HG02610 (cell line): Measurements from ENCODE around the gene CDYL.

Experiments
- ATAC-seq: cut with Tn5 transposase; IDR thresholded peaks from one replicate; pipeline ENCODE4 v1.9.1; 2021; ENCODE audit warnings: mild to moderate bottlenecking, moderate library complexity; ENCODE audit not compliant: unreplicated experiment

Gene CDYL

DNA sequence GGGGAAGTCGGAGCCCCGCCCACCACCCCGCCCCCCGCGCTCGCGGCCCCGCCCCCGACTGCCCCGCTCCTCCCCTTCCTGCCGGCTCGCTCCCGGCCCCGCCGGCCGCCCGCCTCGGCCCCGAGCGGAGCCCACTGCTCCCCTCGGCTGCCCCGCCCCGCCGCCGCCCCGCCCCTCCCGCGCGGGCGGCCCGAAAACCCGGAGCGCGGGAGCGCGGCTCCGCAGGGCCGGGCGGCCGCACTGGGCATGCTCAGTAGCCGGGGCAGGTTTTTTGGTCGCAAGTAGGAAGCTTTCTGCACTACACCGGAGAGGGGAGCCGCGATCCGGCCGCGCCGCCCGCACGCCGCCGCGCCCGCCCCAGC is at the start of gene CDYL:
TSS of gene CDYL (plus strand) at position 274 of the 362 bp plus-strand sequence. CDS start 380 bp downstream, outside the sequence.
- peak; percentile 69 for ATAC-seq

DNA sequence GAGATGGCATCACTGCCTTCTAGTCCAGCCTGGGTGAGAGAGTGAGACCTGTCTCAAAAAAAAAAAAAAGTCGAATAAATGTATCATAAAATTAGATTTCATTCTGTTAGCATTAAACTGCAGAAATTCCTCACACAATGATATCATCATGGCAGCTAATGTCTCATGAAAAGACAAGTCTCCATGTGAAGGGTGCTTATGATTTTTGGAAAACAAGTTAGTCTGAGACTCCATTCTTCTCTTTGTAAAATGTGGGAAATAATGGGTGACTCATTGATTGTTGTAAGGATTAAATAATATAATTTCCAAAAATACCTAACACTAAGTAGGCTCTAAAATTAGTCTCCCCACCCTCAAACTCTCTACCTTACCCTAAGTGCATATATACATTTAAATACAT is 49.6 kb upstream of the CDYL start:
- no peak for ATAC-seq

- ATAC-seq, result no peak
Observed at GRCh38 chr6:4727217-4727616, 49.0 kb upstream of the CDYL start.

GRCh38 chr6:4727671-4728435 is 48.4 kb upstream of the CDYL start:
- no peak for ATAC-seq

GRCh38 chr6:4728436-4728769 is 47.8 kb upstream of the CDYL start:
- ATAC-seq, result no peak

- ATAC-seq, result no peak
Observed at GRCh38 chr6:4728926-4729325, 47.3 kb upstream of the CDYL start.

DNA sequence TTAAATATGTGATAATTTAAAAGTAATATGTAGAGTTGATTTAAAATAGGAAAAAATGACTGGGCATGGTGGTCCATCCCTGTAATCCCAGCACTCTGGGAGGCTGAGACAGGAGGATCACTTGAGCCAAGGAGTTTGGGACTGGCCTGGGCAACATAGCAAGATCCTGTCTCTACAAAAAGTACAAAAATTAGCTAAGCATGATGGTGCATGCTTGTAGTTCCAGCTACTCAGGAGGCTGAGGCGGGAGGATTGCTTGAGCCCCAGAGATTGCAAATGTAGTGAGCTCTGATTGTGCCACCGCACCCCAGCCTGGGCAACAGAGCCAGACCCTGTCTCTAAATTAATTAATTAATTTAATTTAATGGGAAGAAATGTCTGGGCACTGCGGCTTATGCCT is 44.2 kb upstream of the CDYL start:
- no peak for ATAC-seq

- ATAC-seq, result no peak
Observed at GRCh38 chr6:4732691-4733315, 43.4 kb upstream of the CDYL start.

DNA sequence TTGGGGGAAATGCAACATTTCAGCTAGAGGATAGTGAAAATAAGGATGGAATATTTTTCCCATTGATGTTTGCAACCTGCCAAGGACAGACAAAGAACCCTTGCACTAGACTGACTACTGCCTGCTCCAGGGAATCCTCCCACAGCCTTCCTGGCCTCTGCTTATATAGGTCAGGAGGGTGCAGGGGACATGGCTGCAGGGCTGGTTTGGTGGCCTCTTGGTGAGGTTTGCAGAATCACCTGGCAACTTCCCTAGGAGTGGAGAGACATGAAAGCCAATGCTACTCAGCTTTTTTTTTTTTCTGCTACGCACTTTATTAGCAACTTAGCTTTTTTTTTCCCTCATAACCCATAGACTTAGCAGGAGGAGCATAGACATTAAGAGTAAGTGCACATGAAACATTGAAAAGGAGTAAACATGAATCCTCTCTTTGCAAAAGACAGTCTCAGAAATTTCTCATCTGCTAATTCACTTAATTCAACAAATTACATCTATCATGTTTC is 39.8 kb upstream of the CDYL start:
- ATAC-seq, result no peak

DNA sequence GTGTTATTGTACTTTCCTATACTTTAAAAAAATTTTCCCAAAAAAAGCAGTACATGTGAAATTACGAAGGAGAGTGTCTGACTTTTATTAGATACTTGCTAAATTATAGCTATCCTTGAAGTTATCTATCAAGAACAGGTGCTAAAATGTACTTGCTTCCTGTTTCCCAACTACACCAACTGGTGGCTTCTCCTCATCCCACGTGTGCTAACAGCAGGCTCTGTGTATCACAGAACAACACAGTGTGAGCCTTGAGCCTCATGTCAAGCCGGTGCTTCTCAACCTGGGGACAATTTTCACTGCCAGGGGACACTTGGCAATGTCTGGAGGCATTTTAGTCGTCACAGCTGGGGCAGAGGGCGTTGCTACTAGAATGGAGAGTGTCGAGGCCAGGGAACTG is 36.2 kb upstream of the CDYL start:
- ATAC-seq, result no peak

GRCh38 chr6:4743062-4743461 is 33.1 kb upstream of the CDYL start:
- no peak for ATAC-seq

DNA sequence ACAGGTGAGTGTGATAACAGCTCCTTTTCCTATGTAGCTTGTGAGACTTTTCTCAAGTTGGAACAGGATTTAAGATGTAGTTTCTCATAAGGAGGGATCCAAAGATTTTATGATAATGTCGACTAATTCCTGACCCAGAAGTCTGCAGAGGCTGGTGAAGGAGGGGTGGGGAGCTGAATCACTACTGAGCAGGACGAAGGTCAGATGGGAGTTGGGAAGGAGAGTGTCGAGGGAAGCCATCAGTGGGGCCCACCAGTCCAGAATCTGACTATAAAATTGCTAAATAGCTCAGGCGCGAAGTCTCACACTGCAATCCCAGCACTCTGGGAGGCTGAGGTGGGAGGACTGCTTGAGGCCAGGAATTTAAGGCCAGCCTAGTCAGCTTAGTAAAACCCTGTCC is 32.3 kb upstream of the CDYL start:
- ATAC-seq, result no peak

DNA sequence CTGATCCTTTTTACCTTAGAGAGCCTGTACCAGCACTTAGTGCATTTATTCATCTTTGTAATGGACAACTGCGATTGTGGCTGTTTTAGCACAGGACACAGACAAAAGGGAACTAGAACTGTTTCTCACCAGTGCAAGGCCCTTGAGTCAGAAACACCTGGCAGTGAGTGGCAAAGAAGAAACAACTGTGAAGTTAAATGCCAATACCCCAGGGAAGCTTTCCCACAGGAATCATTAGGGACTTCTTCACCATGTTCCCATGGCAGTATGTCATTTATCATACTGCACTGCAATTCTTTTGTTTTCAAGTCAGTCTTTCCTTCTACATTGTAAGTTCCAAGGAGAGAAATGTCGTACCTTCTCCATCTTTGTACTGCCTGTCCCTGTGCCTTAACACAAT is 28.6 kb upstream of the CDYL start:
- ATAC-seq, result no peak

DNA sequence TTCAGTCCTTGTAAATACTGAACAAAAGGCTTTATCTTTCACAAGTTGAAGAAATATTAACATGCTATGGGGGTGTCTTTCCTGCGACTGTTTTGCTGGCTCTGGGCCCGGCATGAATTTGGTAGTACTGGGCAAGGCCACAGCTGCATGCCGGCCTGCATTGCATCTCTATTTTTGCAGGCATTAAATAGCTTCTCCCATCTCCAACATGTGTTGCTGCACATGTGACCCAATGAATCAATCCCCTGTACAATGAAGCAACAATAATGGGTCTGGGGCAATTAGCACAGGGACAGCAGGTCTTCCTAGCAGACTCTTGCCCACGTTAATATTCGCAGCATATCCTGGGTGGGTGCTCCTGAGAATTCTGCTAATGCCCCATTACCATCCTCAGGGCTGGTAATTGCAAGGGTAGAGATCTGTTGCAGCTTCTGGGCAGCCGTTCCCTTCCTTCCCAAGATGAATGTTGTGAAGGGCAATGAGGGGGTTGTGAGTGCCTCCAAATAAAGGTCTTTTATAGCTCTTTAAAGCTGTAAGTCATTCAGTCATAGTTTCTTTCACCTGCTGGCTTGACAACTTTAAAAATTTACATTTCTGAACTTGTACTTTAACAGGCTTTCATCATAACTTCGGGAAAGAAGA is 24.3 kb upstream of the CDYL start:
- no peak for ATAC-seq

DNA sequence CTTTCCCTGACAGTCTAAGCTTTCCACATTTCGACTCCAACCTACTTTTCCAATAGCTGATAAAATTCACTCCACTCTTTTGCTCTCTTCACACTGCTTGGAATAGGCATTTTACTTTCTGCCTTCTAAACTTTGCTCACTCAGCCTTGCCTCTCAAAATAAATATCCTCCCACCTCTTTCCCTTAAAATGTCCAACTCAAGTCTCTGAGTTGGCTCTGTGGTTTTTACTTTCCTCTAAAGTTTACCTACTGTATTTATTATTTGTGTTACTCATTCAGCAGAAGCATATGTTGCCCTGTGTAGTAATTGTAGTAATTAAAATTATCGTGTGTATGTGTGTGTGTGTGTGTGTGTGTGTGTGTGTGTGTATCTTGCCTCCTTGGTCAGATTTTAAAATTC is 20.0 kb upstream of the CDYL start:
- ATAC-seq, result no peak

DNA sequence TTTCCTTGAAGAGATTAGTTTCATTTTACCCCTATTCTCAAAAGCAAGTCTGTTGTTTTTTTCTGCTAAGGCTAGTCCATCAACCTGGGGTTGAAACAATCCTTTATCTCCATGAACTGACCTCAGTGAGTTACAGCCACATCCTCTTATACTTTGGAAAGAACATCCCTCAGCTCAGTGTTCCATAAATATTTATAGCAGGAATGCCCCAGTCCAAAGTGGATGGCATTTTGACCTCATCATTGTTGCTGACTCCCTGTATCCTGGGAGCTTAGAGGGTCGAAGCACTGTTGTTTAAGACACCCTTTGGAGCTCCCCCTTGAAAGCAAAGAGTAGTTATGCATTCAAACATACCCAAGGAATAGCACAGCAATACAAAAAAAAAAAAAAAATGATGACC is 16.2 kb upstream of the CDYL start:
- ATAC-seq, result no peak

GRCh38 chr6:4760773-4761172 is 15.4 kb upstream of the CDYL start:
- ATAC-seq, result no peak

DNA sequence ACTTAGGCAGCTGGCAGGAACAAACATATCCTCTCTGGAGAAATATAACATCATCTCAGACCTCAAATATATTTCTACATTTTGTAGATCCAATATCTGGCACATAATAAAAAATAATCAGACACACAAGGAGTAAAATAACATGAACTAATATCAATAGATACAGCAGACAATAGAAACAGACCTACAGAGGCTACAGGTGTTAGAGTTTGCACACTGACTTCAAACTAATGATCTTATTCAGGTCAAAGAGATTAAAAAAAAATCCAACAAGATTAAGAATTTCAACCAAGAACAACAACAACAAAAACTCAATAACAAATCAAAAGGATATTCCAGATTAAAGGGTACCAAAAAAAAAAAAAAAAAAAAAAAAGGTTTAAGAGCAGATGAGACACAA is 13.9 kb upstream of the CDYL start:
- no peak for ATAC-seq

DNA sequence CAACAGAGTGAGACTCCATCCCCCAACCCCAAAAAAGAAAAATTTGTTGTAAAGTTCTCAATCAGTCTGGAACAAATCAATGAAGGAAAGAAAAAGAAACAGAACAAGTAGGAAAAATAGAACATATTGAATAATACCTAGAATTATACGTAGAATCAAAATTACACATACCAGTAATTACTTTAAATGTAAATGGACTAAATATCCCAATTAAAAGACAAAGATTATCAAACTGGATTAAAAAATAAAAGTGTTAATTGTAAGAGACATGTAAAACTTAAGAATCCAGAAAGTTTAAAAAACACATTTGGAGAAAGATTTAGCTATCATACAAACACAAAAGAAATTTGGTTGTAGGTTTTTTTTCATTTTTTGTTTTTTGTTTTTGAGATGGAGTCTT is 12.3 kb upstream of the CDYL start:
- no peak for ATAC-seq

- no peak for ATAC-seq
Observed at GRCh38 chr6:4768815-4769214, 7.4 kb upstream of the CDYL start.

DNA sequence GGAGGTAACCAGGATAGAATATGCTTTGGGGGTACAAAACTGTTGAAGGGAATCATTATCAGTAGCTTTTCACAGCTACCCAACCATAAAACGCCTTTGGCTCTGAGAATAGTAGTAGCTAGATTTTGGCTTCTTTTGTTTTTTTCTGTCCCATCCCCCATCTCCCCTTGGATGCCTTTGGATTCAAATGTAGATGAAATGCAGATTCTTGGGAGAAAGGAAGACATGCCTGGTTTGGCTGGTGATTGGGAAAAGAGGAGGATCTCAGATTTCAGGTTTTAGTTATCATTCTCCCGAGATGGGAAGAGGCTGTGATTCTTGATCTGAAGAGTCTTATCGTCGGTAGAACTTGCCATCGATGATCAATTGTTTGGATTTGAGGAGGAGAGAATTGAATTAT is 3.5 kb upstream of the CDYL start:
- ATAC-seq, result no peak

DNA sequence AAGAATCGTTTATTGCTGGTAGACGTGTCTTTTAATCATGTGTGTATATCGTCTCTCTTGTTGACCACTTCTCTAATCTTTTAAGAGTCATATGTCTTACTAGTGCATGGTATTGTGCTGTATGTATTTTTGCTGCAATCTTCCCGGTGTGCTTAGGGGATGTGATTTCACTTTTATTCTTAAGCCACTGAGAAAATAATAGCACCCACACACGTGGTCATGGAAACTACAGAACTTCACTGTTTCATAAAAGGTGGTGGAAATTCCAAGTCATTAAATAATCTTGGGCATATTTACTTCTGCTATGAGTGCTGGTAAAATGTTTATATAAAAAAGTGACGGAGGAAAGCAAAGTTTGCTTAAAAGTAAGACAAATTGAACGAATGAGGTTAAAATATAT is 3.0 kb upstream of the CDYL start:
- ATAC-seq, result no peak
